ENCODE data around the gene ABI3. TPM values are rescaled to one million over a fixed set of nuclear protein-coding genes. Genes with fewer than 3 reads are reported as not detected.
"Not testable (repeated sequence)": the region's sequence is repeated elsewhere in the genome, so short reads cannot be mapped to it uniquely, and the experiment has no call there.

ABI3 gene
- total RNA-seq, 4 donors from 2014 or later, result 1.5 to 8.8 (median 4.2) TPM

DNA sequence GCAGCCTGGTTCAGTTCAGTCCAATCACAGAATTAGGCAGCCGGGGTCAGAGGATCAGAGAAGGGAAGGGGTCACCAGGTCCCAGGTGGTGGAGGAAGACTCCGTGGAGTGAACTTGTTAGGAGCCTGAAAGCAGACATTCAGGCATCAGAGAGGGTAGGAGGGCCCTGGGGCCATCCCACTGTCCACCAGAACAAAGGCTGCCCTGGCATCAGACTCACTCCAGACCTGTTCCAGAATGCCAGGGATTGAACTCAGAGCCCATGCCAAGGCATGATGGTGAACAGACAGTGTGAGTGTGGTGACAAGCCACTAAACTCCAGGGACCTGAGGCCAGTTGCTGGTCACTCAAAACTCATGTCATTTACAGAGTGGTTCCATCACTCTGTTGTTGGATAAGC lies 40.3 kb upstream of the ABI3 start:
- Histone ChIP-seq H3K36me3 (no peaks in the 10 kb centered on the region), H3K4me3 (no peak overlapping the region), H3K27ac (no peak overlapping the region), H3K4me1 (no peaks in the 10 kb centered on the region), H3K27me3 (peaks cover 0 to 93% (median 0%) of the 10 kb centered on the region in 4 donors), H3K9me3 (peaks cover 0 to 7% (median under 1%) of the 10 kb centered on the region in 3 donors)
- DNase-seq, result no peak
- intact Hi-C loops (cut with DNase I), result no loop called here
- WGBS, 2 donors, result 38% methylated on average over 2 of the region's 2 CpGs; no CpG with 5 or more reads in 1 of the 2 donors
- TF ChIP-seq, protein P1, sequence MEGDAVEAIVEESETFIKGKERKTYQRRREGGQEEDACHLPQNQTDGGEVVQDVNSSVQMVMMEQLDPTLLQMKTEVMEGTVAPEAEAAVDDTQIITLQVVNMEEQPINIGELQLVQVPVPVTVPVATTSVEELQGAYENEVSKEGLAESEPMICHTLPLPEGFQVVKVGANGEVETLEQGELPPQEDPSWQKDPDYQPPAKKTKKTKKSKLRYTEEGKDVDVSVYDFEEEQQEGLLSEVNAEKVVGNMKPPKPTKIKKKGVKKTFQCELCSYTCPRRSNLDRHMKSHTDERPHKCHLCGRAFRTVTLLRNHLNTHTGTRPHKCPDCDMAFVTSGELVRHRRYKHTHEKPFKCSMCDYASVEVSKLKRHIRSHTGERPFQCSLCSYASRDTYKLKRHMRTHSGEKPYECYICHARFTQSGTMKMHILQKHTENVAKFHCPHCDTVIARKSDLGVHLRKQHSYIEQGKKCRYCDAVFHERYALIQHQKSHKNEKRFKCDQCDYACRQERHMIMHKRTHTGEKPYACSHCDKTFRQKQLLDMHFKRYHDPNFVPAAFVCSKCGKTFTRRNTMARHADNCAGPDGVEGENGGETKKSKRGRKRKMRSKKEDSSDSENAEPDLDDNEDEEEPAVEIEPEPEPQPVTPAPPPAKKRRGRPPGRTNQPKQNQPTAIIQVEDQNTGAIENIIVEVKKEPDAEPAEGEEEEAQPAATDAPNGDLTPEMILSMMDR (IDR thresholded peaks at IDR 0.05), result no peak
- no peak for TF ChIP-seq POLR2A (IDR thresholded peaks at IDR 0.05)

DNA sequence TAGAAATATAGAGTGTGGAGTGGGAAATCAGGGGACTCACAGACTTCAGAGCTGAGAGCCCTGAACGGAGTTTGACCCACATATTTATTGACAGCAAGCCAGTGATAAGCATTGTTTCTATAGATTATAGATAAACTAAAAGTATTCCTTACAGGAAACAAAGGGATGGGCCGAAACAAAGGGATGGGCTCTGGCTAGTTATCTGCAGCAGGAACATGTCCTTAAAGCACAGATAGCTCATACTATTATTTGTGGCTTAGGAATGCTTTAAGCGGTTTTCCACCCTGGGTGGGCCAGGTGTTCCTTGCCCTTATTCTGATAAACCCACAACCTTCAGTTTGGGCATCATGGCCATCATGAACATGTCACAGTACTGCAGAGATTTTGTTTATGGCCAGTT lies 39.8 kb upstream of the ABI3 start:
- intact Hi-C loops (cut with DNase I), result not testable (repeated sequence)
- peaks cover 0 to 93% (median 0%) of the 10 kb centered on the region in 4 donors for H3K27me3 ChIP-seq

DNA sequence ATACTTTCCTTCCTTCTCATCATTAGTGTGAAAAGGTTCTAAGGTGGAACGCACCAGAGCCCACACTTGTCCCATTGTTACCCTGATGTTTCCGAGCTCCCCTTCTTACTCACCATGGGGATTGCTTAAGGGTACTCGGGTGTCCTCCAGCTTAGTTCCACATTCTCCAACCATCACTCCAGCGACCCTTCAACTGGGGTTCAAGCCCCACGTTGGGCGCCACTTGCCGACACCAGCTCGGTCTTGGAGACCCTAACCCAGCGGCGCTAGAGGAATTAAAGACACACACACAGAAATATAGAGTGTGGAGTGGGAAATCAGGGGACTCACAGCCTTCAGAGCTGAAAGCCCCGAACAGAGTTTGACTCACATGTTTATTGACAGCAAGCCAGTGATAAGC lies 34.5 kb upstream of the ABI3 start:
- H3K36me3 ChIP-seq; H3K4me3 ChIP-seq; H3K27ac ChIP-seq; intact Hi-C loops (cut with DNase I); H3K4me1 ChIP-seq; DNase-seq: not testable (repeated sequence)
- 89 to 91% methylated on average over 5 to 11 of the region's 11 CpGs for WGBS, 2 donors
- Histone ChIP-seq H3K27me3 (peaks cover 0 to 49% (median 0%) of the 10 kb centered on the region in 4 donors), H3K9me3 (peaks cover 0 to 33% (median 20%) of the 10 kb centered on the region in 3 donors)

More for the DNA sequence above, 39.8 kb upstream of the ABI3 start:
- WGBS, 2 donors, result 73 to 81% methylated on average over 3 of the region's 3 CpGs
- not testable (repeated sequence) for H3K27ac ChIP-seq, H3K4me3 ChIP-seq, H3K36me3 ChIP-seq, DNase-seq, H3K4me1 ChIP-seq
- H3K9me3 ChIP-seq, result peaks cover 0 to 12% (median 5%) of the 10 kb centered on the region in 3 donors

DNA sequence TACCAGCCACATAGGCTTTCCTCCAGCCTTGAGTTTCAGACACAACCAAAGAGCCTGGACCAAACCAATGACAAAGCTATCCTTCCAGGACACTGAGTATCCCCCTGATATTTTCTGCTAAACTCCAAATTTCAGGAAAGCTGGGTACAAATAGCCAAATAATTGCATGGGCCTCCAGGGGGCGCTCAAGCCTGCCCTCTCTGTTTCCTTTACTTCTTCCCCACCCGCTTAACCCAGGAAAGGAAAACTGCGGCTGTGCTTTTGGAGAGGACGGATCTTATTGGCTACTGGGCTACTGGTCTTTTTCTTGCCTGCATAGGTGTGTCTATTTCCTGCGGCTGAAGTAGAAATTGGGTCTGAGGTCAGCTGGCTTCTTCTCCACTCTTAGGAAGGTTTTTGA lies 30.2 kb upstream of the ABI3 start:
- Histone ChIP-seq H3K9me3 (peaks cover 0 to 25% (median 20%) of the 10 kb centered on the region in 3 donors), H3K27me3 (peaks cover 0 to 31% (median 0%) of the 10 kb centered on the region in 4 donors), H3K27ac (no peak overlapping the region), H3K4me1 (no peaks in the 10 kb centered on the region), H3K4me3 (no peak overlapping the region), H3K36me3 (no peaks in the 10 kb centered on the region)
- intact Hi-C loops (cut with DNase I), result loop anchor here (5.0 kb wide), 1 partner anchor 42 kb away; no protein-coding TSS in a partner anchor
- WGBS, 2 donors, result 13 to 17% methylated on average over 5 of the region's 5 CpGs
- no peak for DNase-seq
- TF ChIP-seq POLR2A (IDR thresholded peaks at IDR 0.05), result no peak
- TF ChIP-seq, protein P1 (IDR thresholded peaks at IDR 0.05), result peak; percentile 63 to 79 (median 70)

DNA sequence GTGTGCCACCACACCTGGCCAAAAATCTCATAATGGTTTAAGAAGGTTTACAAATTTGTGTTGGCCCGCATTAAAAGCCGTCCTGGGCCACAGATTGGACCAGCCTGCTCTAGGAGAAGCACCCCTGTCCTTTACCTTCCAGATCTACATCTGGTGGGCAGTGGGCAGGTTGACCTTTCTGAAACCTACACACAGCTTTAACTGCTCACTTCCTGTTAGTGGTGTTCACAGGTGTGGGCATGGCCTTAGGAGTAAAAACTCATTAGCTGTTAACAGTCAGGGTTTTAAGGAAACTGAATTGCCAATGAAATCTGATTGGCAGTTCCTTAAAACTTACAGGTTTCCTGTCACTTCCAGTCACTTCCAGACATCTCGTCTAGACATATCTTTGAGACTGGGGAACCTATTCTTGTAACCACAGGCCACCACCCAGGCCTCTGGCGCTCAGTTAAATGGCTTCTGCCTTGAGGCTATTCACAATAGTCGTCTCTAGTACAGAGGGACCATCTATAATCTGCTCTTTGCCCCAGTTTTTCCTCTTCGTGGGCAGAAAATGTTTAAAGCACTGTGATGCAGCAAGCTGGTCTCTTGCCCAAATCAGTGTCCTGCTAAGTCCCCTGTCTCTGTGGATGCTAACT lies 29.4 kb upstream of the ABI3 start:
- H3K4me3 ChIP-seq, result no peak overlapping the region
- H3K36me3 ChIP-seq, result no peaks in the 10 kb centered on the region
- WGBS, 2 donors, result 72 to 79% methylated on average over 6 of the region's 6 CpGs
- H3K27me3 ChIP-seq, result peaks cover 0 to 29% (median 0%) of the 10 kb centered on the region in 4 donors
- DNase-seq, result no peak
- TF ChIP-seq, protein P1 (IDR thresholded peaks at IDR 0.05), result no peak
- TF ChIP-seq POLR2A (IDR thresholded peaks at IDR 0.05), result no peak
- no peaks in the 10 kb centered on the region for H3K4me1 ChIP-seq
- intact Hi-C loops (cut with DNase I), result loop anchor here (5.0 kb wide), 1 partner anchor 41 kb away; no protein-coding TSS in a partner anchor
- no peak overlapping the region for H3K27ac ChIP-seq
- peaks cover 0 to 17% (median 17%) of the 10 kb centered on the region in 3 donors for H3K9me3 ChIP-seq

DNA sequence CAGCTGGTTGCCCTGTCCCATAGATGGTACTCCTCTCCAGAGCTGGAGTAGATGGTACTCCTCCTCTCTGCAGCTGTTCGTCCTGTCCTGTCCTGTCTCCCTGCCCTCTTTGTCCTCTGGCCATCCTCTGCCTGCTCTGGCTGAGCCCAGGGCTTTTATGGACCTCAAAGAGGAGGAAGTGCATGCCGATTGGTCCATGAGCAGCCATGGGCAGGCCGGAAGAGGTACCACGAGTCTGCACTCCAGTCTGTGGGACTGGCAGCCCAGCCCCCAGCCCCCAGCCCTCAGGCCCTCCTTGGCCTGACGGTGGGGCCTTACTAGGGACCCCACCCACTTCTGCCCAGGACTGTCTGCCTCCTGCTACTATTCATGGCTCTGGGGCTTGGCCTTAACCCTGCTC lies 27.2 kb upstream of the ABI3 start:
- no peaks in the 10 kb centered on the region for H3K36me3 ChIP-seq
- intact Hi-C loops (cut with DNase I), result loop anchor here (5.0 kb wide), 1 partner anchor 39 kb away; no protein-coding TSS in a partner anchor
- DNase-seq, result no peak
- H3K4me3 ChIP-seq, result no peak overlapping the region
- H3K9me3 ChIP-seq, result peaks cover 0 to 5% (median 0%) of the 10 kb centered on the region in 3 donors
- TF ChIP-seq, protein P1 (IDR thresholded peaks at IDR 0.05), result no peak
- no peak for TF ChIP-seq POLR2A (IDR thresholded peaks at IDR 0.05)
- H3K27ac ChIP-seq, result no peak overlapping the region
- 86 to 89% methylated on average over 1 of the region's 5 CpGs for WGBS, 2 donors
- H3K27me3 ChIP-seq, result peaks cover 0 to 23% (median 0%) of the 10 kb centered on the region in 4 donors
- no peaks in the 10 kb centered on the region for H3K4me1 ChIP-seq

All from esophagus squamous epithelium (tissue), 5 donors.